ENCODE data around the gene VPS13D. TPM values are rescaled to one million over a fixed set of nuclear protein-coding genes. Genes with fewer than 3 reads are reported as not detected.

Gene VPS13D
- total and polyA plus RNA-seq, 2 donors from 2014 or later: 19.4 to 75.8 TPM

DNA sequence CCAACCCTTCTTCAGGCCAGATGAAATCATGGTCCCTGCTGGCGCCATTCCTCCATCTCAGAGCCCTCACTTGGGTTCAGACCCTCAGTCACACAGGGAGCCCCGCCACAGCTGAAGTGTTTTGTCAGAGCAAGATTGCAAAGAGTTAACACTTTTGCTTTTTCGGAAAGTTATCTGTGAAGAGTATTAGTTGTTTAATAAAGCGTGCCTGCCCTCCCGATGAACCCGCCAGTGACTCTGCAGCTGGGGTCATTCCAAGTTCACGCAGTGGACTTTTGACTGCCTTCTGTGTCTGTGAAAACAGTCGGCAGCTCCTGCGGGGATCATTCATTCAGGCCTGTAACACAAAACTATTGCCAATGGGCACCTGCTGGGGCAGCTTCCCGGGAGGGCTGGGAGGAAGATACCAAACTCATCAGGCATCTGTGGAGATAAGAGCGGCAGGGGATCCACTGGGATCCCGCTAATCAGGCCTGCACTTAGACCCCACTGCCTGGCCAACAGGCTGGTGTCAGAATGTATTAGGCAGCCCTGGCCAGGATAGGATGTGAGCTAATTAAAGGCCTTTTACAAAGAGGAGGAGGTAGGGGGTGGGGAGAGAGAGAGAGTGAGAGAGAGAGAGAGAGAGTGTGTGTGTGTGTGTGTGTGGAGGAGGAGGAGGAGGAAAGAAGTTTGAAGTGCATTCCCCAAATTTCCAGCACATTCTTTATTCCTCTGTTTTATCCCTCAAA is 203.7 kb downstream of the VPS13D start:
- Histone ChIP-seq H3K9me3 (ENCODE audit: control insufficient read depth in 2 of 3, insufficient read depth in 1 of 3, low read length in 3 of 3) (no peaks in the 10 kb centered on the region), H3K4me1 (ENCODE audit: control insufficient read depth in 2 of 3, insufficient read depth in 2 of 3, low read depth in 1 of 3, low read length in 3 of 3) (peaks cover 21 to 39% (median 36%) of the 10 kb centered on the region in 3 donors), H3K27me3 (ENCODE audit: control insufficient read depth, insufficient read depth, low read length) (no peaks in the 10 kb centered on the region), H3K9ac (ENCODE audit: low read length in 3 of 3) (peak overlapping the region in 2 of 3 donors; percentile 27 to 36), H3K27ac (ENCODE audit: low read depth in 2 of 2, low read length in 2 of 2) (peak overlapping the region; percentile 83 to 85), H3K4me3 (ENCODE audit: low read length in 3 of 3) (no peak overlapping the region), H3K36me3 (ENCODE audit: control insufficient read depth in 2 of 3, insufficient read depth in 3 of 3, low read length in 3 of 3) (peaks cover 0 to 2% (median 2%) of the 10 kb centered on the region in 3 donors)
- DNase-seq (peak; percentile 83 to 95 (median 91)), FAIRE-seq (no peak)
- intact Hi-C loops (cut with DNase I): no loop called here
- TF ChIP-seq, protein P1, sequence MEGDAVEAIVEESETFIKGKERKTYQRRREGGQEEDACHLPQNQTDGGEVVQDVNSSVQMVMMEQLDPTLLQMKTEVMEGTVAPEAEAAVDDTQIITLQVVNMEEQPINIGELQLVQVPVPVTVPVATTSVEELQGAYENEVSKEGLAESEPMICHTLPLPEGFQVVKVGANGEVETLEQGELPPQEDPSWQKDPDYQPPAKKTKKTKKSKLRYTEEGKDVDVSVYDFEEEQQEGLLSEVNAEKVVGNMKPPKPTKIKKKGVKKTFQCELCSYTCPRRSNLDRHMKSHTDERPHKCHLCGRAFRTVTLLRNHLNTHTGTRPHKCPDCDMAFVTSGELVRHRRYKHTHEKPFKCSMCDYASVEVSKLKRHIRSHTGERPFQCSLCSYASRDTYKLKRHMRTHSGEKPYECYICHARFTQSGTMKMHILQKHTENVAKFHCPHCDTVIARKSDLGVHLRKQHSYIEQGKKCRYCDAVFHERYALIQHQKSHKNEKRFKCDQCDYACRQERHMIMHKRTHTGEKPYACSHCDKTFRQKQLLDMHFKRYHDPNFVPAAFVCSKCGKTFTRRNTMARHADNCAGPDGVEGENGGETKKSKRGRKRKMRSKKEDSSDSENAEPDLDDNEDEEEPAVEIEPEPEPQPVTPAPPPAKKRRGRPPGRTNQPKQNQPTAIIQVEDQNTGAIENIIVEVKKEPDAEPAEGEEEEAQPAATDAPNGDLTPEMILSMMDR (IDR thresholded peaks at IDR 0.05; ENCODE audit: borderline replicate concordance, extremely low read depth, insufficient read depth): no peak

DNA sequence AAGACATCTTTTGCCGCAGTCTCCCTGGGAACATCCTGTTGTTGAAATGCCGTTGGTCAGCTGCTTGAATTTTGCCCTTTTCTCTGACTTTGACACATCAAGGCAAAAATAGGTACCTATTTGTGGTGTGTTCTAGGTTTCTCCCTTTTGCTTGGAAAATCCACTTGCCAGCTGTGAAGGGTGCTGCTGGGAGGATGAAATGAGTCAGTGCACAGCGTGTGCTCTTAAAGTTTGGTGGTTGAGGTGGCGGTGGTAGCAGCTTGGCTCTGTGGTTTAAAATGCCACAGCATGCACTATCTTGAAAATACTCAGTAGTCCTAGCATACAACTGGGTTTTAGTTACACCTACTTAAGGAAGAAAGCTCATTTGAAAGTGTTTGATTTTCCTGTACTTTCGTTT is 204.3 kb downstream of the VPS13D start:
- Histone ChIP-seq H3K4me3 (ENCODE audit: low read length in 3 of 3) (no peak overlapping the region), H3K27me3 (ENCODE audit: control insufficient read depth, insufficient read depth, low read length) (no peaks in the 10 kb centered on the region), H3K27ac (ENCODE audit: low read depth in 2 of 2, low read length in 2 of 2) (peak overlapping the region; percentile 83 to 85), H3K4me1 (ENCODE audit: control insufficient read depth in 2 of 3, insufficient read depth in 2 of 3, low read depth in 1 of 3, low read length in 3 of 3) (peaks cover 21 to 39% (median 36%) of the 10 kb centered on the region in 3 donors), H3K9ac (ENCODE audit: low read length in 3 of 3) (peak overlapping the region in 1 of 3 donors; percentile 36), H3K9me3 (ENCODE audit: control insufficient read depth in 2 of 3, insufficient read depth in 1 of 3, low read length in 3 of 3) (no peaks in the 10 kb centered on the region), H3K36me3 (ENCODE audit: control insufficient read depth in 2 of 3, insufficient read depth in 3 of 3, low read length in 3 of 3) (peaks cover 0 to 2% (median 2%) of the 10 kb centered on the region in 3 donors)
- peak in 1 of 5 donors; percentile 47 for DNase-seq
- TF ChIP-seq, protein P1 (IDR thresholded peaks at IDR 0.05; ENCODE audit: borderline replicate concordance, extremely low read depth, insufficient read depth): no peak
- no peak for FAIRE-seq
- intact Hi-C loops (cut with DNase I): no loop called here

DNA sequence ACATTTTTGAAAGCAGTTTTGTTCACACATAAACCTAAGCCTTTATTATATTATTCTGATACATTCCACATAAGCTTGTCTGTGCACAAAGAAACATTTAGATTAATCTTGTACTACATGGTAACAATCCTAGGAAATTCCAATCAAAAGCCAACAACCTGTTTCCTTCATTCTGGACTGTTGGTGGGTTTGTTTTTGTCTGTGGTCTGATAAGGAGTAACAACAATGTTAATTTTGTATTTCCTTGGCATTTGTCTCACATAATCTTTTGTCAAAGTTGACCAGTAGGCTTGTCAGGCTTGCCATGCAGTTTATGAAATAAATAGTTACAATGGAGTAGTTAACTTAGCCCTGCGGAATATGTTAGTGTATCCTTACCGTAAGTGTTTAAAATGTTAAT is 204.9 kb downstream of the VPS13D start:
- H3K9me3 ChIP-seq (ENCODE audit: control insufficient read depth in 2 of 3, insufficient read depth in 1 of 3, low read length in 3 of 3): no peaks in the 10 kb centered on the region
- H3K27me3 ChIP-seq (ENCODE audit: control insufficient read depth, insufficient read depth, low read length): no peaks in the 10 kb centered on the region
- TF ChIP-seq, protein P1 (IDR thresholded peaks at IDR 0.05; ENCODE audit: borderline replicate concordance, extremely low read depth, insufficient read depth): no peak
- H3K4me3 ChIP-seq (ENCODE audit: low read length in 3 of 3): no peak overlapping the region
- FAIRE-seq: no peak
- intact Hi-C loops (cut with DNase I): no loop called here
- DNase-seq: no peak
- H3K9ac ChIP-seq (ENCODE audit: low read length in 3 of 3): peak overlapping the region in 1 of 3 donors; percentile 31
- peaks cover 21 to 39% (median 36%) of the 10 kb centered on the region in 3 donors for H3K4me1 ChIP-seq (ENCODE audit: control insufficient read depth in 2 of 3, insufficient read depth in 2 of 3, low read depth in 1 of 3, low read length in 3 of 3)
- peaks cover 0 to 2% (median 2%) of the 10 kb centered on the region in 3 donors for H3K36me3 ChIP-seq (ENCODE audit: control insufficient read depth in 2 of 3, insufficient read depth in 3 of 3, low read length in 3 of 3)
- H3K27ac ChIP-seq (ENCODE audit: low read depth in 2 of 2, low read length in 2 of 2): peak overlapping the region; percentile 83 to 85

Measured in kidney (tissue), 14 donors.